ENCODE results near the gene SH3D21.
A peak's percentile ranks its signal among the peaks of the same experiment; 100 is the strongest.

The SH3D21 gene

DNA sequence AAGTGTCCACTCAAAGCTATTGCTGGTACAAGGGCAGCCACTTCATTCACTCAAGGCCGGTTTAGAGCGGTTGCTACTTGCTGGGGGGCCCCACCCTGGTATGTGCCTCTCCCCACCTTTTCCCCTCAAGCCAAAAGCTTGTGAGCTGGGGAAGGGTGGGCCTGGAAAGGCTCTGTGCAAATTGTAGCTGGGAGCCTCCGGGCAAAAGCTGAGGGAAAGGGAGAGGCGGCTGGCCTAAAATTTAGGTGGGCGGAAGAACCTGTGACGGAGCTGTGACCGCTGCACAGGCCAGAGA lies 306 bp upstream of the SH3D21 start:
- TF ChIP-seq, protein P1, sequence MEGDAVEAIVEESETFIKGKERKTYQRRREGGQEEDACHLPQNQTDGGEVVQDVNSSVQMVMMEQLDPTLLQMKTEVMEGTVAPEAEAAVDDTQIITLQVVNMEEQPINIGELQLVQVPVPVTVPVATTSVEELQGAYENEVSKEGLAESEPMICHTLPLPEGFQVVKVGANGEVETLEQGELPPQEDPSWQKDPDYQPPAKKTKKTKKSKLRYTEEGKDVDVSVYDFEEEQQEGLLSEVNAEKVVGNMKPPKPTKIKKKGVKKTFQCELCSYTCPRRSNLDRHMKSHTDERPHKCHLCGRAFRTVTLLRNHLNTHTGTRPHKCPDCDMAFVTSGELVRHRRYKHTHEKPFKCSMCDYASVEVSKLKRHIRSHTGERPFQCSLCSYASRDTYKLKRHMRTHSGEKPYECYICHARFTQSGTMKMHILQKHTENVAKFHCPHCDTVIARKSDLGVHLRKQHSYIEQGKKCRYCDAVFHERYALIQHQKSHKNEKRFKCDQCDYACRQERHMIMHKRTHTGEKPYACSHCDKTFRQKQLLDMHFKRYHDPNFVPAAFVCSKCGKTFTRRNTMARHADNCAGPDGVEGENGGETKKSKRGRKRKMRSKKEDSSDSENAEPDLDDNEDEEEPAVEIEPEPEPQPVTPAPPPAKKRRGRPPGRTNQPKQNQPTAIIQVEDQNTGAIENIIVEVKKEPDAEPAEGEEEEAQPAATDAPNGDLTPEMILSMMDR (IDR thresholded peaks at IDR 0.05; ENCODE audit: insufficient read depth, low read depth, low read length, missing control alignments): no peak
- H3K4me3 ChIP-seq (ENCODE audit: low read length): peak overlapping the region; percentile 59
- peak; percentile 77 for DNase-seq (ENCODE audit: low read depth)

DNA sequence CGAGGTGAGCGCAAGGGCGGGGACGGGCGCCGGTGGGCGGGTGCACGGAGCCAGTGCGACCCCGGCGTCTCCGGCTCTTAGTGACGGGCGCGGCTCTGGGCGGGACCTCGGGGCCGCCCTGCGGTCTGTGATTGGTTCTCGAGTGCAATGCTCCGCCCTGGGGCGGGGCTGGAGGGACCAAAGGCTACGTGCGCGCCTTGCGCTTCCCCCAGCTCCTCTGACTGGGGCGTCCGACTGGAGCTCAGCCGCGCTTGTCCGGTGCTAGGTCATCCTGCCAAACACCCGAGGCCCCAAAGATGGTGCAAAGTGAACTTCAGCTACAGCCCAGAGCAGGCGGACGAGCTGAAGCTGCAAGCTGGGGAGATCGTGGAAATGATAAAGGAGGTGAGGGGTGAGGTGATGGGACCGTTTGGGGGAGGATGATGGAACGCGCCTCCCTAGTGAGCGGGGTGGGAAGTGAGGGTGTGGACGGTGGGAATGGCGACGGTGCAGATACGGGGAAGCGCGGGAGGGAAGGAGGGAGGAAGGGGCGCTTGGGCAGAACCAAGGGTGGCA lies 811 bp downstream of the SH3D21 start:
- DNase-seq (ENCODE audit: low read depth): peak; percentile 94
- TF ChIP-seq, protein P1 (IDR thresholded peaks at IDR 0.05; ENCODE audit: insufficient read depth, low read depth, low read length, missing control alignments): no peak
- H3K4me3 ChIP-seq (ENCODE audit: low read length): peak overlapping the region; percentile 59

DNA sequence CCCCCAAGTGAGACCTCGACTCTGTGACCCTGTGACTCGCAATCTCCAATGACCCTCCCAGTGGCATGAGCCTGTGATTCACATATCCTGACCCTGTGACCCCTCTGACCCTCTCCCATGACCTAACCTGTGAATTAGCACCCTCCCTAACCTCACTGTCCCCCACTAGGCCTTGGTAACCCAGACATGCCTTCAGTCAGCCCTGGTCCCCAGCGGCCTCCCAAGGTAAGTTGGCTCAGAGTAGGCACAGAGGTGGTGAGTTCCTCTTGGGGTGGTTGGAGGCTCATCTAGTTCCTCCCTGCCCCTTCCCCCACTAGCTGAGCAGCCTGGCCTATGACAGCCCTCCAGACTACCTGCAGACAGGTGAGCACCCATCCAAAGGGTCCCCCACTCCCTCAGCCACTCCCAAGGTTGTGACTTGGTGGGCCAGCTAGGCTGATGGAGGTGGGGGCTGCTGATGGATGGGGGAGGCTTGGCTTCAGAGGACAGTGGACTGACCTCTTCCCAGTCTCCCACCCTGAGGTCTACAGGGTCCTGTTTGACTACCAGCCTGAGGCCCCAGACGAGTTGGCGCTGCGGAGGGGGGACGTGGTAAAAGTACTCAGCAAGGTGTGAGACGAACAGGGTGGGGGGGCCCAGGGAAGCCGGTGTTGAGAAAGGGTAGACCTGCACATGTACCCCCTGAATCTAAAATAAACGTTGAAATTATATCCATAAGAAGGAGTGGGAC lies 1.6 kb downstream of the SH3D21 start:
- peak overlapping the region; percentile 59 for H3K4me3 ChIP-seq (ENCODE audit: low read length)
- TF ChIP-seq, protein P1 (IDR thresholded peaks at IDR 0.05; ENCODE audit: insufficient read depth, low read depth, low read length, missing control alignments): no peak
- DNase-seq (ENCODE audit: low read depth): no peak

DNA sequence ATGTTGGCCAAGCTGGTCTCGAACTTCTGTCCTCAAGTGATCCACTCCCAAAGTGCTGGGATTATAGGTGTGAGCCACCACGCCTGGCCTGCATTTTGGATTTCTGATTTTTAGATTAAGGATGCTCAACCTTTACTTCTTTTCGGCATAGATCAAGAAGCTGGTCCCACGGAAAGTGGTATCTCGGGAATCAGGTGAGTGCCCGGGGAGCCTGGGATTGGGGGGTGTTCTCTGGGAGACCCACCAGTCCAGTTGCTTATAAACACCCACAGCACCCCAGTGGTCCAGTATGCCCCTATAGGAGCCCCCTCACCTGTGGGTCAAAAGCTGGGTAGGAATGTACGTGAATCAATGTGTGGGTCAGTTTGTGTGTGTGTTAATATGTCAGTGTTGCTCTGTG lies 3.2 kb downstream of the SH3D21 start:
- H3K4me3 ChIP-seq (ENCODE audit: low read length): no peak overlapping the region
- TF ChIP-seq, protein P1 (IDR thresholded peaks at IDR 0.05; ENCODE audit: insufficient read depth, low read depth, low read length, missing control alignments): no peak
- no peak for DNase-seq (ENCODE audit: low read depth)

DNA sequence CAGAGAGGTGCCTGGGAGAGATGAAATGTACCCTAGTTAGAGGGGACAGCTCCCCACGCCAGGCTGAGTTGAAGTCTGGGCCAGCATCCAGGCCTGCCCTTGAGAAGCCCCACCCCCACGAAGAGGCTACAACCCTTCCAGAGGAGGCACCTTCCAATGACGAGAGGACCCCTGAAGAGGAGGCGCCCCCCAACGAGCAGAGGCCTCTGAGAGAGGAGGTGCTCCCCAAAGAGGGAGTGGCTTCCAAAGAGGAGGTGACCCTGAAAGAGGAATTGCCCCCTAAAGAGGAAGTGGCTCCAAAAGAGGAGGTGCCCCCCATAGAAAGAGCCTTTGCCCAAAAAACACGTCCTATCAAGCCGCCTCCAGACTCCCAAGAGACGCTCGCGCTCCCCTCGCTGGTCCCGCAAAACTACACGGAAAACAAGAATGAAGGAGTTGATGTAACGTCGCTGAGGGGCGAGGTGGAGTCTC lies 14.2 kb downstream of the SH3D21 start:
- TF ChIP-seq, protein P1 (IDR thresholded peaks at IDR 0.05; ENCODE audit: insufficient read depth, low read depth, low read length, missing control alignments): no peak
- no peak overlapping the region for H3K4me3 ChIP-seq (ENCODE audit: low read length)
- no peak for DNase-seq (ENCODE audit: low read depth)

DNA sequence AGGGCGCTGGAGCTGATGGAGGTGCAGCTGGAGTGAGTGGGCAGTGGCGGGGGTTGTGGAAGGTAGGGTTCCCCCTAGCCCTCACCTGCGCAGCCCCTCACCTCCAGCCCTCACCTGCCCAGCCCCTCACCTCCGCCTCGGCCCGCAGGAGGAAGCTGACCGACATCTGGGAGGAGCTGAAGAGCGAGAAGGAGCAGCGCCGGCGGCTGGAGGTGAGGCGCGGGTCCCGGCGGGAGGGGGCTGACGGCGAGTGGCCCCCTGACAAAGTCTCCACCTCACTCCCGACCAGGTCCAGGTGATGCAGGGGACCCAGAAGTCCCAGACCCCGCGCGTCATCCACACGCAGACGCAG lies 14.6 kb downstream of the SH3D21 start:
- H3K4me3 ChIP-seq (ENCODE audit: low read length): no peak overlapping the region
- TF ChIP-seq, protein P1 (IDR thresholded peaks at IDR 0.05; ENCODE audit: insufficient read depth, low read depth, low read length, missing control alignments): no peak
- no peak for DNase-seq (ENCODE audit: low read depth)

All from epithelial cell of esophagus (primary cell).